ENCODE measurements around the gene ZNF124.

Gene ZNF124

GRCh38 chr1:247212012-247212411 is 40.2 kb upstream of the ZNF124 start:
- ATAC-seq (ENCODE audit: low read depth) = no peak
- DNase-seq (ENCODE audit: low spot score) = no peak

GRCh38 chr1:247211339-247211738 is 39.5 kb upstream of the ZNF124 start:
- Histone ChIP-seq H3K27me3 (ENCODE audit: insufficient read depth, poor library complexity, severe bottlenecking) (no peaks in the 10 kb centered on the region), H3K36me3 (ENCODE audit: low read depth) (peaks cover 8% of the 10 kb centered on the region; the same call in 1 of the 2 replicates), H3K27ac (ENCODE audit: poor library complexity, severe bottlenecking) (no peak overlapping the region), H3K4me3 (ENCODE audit: severe bottlenecking) (no peak overlapping the region), H3K4me1 (ENCODE audit: insufficient read depth, poor library complexity, severe bottlenecking) (peaks cover 4% of the 10 kb centered on the region), H3K9me3 (ENCODE audit: severe bottlenecking) (no peaks in the 10 kb centered on the region)
- DNase-seq (ENCODE audit: low spot score) (no peak), ATAC-seq (ENCODE audit: low read depth) (no peak)
- TF ChIP-seq CTCF (IDR thresholded peaks at IDR 0.05; ENCODE audit: poor library complexity, severe bottlenecking) = no peak

More at GRCh38 chr1:247212012-247212411, 40.2 kb upstream of the ZNF124 start:
- Histone ChIP-seq H3K36me3 (ENCODE audit: low read depth) (peaks cover 8% of the 10 kb centered on the region; the same call in 1 of the 2 replicates), H3K9me3 (ENCODE audit: severe bottlenecking) (no peaks in the 10 kb centered on the region), H3K27ac (ENCODE audit: poor library complexity, severe bottlenecking) (no peak overlapping the region), H3K4me1 (ENCODE audit: insufficient read depth, poor library complexity, severe bottlenecking) (peaks cover 4% of the 10 kb centered on the region), H3K4me3 (ENCODE audit: severe bottlenecking) (no peak overlapping the region), H3K27me3 (ENCODE audit: insufficient read depth, poor library complexity, severe bottlenecking) (no peaks in the 10 kb centered on the region)
- no peak for TF ChIP-seq CTCF (IDR thresholded peaks at IDR 0.05; ENCODE audit: poor library complexity, severe bottlenecking)

- Histone ChIP-seq H3K9me3 (ENCODE audit: severe bottlenecking) (no peaks in the 10 kb centered on the region), H3K4me1 (ENCODE audit: insufficient read depth, poor library complexity, severe bottlenecking) (peaks cover 4% of the 10 kb centered on the region), H3K36me3 (ENCODE audit: low read depth) (peaks cover 8% of the 10 kb centered on the region; the same call in 1 of the 2 replicates), H3K27me3 (ENCODE audit: insufficient read depth, poor library complexity, severe bottlenecking) (no peaks in the 10 kb centered on the region), H3K4me3 (ENCODE audit: severe bottlenecking) (peak overlapping the region; percentile 98), H3K27ac (ENCODE audit: poor library complexity, severe bottlenecking) (peak overlapping the region; percentile 48)
- ATAC-seq (ENCODE audit: low read depth) (peak; percentile 100), DNase-seq (ENCODE audit: low spot score) (peak; percentile 86)
- no peak for TF ChIP-seq CTCF (IDR thresholded peaks at IDR 0.05; ENCODE audit: poor library complexity, severe bottlenecking)
Observed at GRCh38 chr1:247210376-247211117, 38.7 kb upstream of the ZNF124 start.

GRCh38 chr1:247210062-247210375 is 38.2 kb upstream of the ZNF124 start:
- DNase-seq (ENCODE audit: low spot score) = no peak
- no peaks in the 10 kb centered on the region for H3K27me3 ChIP-seq (ENCODE audit: insufficient read depth, poor library complexity, severe bottlenecking)
- peak overlapping the region; percentile 98 for H3K4me3 ChIP-seq (ENCODE audit: severe bottlenecking)
- no peak for TF ChIP-seq CTCF (IDR thresholded peaks at IDR 0.05; ENCODE audit: poor library complexity, severe bottlenecking)
- H3K4me1 ChIP-seq (ENCODE audit: insufficient read depth, poor library complexity, severe bottlenecking) = peaks cover 4% of the 10 kb centered on the region
- peak; percentile 21; the same call in 1 of the 3 replicates for ATAC-seq (ENCODE audit: low read depth)
- no peaks in the 10 kb centered on the region for H3K9me3 ChIP-seq (ENCODE audit: severe bottlenecking)
- peak overlapping the region; percentile 48 for H3K27ac ChIP-seq (ENCODE audit: poor library complexity, severe bottlenecking)
- H3K36me3 ChIP-seq (ENCODE audit: low read depth) = peaks cover 8% of the 10 kb centered on the region; the same call in 1 of the 2 replicates

- DNase-seq (ENCODE audit: low spot score) = no peak
- H3K36me3 ChIP-seq (ENCODE audit: low read depth) = peaks cover 8% of the 10 kb centered on the region; the same call in 1 of the 2 replicates
- H3K27ac ChIP-seq (ENCODE audit: poor library complexity, severe bottlenecking) = no peak overlapping the region
- no peaks in the 10 kb centered on the region for H3K9me3 ChIP-seq (ENCODE audit: severe bottlenecking)
- H3K4me3 ChIP-seq (ENCODE audit: severe bottlenecking) = peak overlapping the region; percentile 98
- no peak for TF ChIP-seq CTCF (IDR thresholded peaks at IDR 0.05; ENCODE audit: poor library complexity, severe bottlenecking)
- H3K27me3 ChIP-seq (ENCODE audit: insufficient read depth, poor library complexity, severe bottlenecking) = no peaks in the 10 kb centered on the region
- ATAC-seq (ENCODE audit: low read depth) = no peak
- peaks cover 4% of the 10 kb centered on the region for H3K4me1 ChIP-seq (ENCODE audit: insufficient read depth, poor library complexity, severe bottlenecking)
Observed at GRCh38 chr1:247209396-247209795, 37.6 kb upstream of the ZNF124 start.

All from RWPE2 (cell line).